ENCODE measurements around the gene PIGK. TPM values are rescaled to one million over a fixed set of nuclear protein-coding genes. Genes with fewer than 3 reads are reported as not detected.

Gene PIGK
- total RNA-seq, 1 donor from 2014 or later, result 15.3 TPM

DNA sequence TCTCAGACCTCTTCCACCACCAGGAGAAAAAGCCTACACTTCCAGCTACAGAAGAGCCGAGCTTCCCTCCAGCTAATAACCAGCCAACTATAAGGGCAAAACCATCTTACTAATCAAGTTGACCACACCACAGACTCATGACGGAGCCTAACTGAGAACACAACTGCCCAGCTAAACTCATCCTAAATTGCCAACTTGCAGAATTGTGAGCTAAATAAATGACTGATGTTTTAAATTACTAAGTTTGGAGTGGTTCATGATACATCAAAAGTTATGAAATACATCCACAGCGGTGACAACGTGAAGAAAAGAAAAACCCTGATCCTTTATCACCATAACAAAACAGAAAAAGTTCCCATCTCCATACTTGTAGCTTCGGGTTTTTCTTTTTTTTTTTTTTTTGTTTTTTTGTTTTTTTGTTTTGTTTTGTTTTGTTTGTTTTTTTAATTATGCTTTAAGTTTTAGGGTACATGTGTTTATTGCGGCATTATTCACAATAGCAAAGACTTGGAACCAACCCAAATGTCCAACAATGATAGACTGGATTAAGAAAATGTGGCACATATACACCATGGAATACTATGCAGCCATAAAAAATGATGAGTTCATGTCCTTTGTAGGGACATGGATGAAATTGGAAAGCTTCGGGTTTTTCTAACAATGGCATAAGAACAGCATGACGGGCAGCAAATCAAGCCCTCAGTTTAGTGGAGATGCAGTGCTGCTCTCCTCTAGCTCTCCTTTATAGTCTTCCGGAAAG, 122.6 kb downstream of the PIGK start:
- Mint-ChIP-seq H3K36me3 (ENCODE audit: unreplicated experiment) (no peaks in the 10 kb centered on the region), H3K27me3 (ENCODE audit: unreplicated experiment) (peaks cover 1% of the 10 kb centered on the region), H3K4me1 (ENCODE audit: low read depth, unreplicated experiment) (no peaks in the 10 kb centered on the region), H3K27ac (ENCODE audit: unreplicated experiment) (no peak overlapping the region), H3K9me3 (ENCODE audit: unreplicated experiment) (peaks cover 1% of the 10 kb centered on the region), H3K4me3 (ENCODE audit: unreplicated experiment) (no peak overlapping the region)
- no peak for DNase-seq
- TF ChIP-seq, protein P1, sequence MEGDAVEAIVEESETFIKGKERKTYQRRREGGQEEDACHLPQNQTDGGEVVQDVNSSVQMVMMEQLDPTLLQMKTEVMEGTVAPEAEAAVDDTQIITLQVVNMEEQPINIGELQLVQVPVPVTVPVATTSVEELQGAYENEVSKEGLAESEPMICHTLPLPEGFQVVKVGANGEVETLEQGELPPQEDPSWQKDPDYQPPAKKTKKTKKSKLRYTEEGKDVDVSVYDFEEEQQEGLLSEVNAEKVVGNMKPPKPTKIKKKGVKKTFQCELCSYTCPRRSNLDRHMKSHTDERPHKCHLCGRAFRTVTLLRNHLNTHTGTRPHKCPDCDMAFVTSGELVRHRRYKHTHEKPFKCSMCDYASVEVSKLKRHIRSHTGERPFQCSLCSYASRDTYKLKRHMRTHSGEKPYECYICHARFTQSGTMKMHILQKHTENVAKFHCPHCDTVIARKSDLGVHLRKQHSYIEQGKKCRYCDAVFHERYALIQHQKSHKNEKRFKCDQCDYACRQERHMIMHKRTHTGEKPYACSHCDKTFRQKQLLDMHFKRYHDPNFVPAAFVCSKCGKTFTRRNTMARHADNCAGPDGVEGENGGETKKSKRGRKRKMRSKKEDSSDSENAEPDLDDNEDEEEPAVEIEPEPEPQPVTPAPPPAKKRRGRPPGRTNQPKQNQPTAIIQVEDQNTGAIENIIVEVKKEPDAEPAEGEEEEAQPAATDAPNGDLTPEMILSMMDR (IDR thresholded peaks at IDR 0.05; ENCODE audit: partially characterized antibody, unreplicated experiment), result no peak

DNA sequence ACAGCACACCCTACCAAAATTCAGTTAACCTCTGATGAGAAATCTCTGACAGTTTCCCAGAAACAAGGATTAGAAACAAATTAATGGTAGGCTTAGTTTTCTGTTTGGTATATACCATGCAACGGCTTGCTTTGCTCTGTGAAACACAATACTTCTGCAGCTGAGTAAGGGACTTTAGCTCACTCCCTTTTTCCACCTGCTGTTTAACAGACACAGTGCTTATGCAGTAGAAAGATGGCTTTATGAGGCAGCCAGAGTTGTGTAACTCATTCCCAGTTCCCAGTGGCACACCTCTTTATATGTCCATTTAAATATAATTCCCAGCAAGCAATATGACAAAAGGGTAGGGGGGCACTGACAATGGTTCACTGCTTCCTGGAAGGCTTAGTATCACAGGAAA, 124.0 kb downstream of the PIGK start:
- no peaks in the 10 kb centered on the region for H3K9me3 Mint-ChIP-seq (ENCODE audit: unreplicated experiment)
- no peaks in the 10 kb centered on the region for H3K4me1 Mint-ChIP-seq (ENCODE audit: low read depth, unreplicated experiment)
- peaks cover 1% of the 10 kb centered on the region for H3K27me3 Mint-ChIP-seq (ENCODE audit: unreplicated experiment)
- TF ChIP-seq, protein P1 (IDR thresholded peaks at IDR 0.05; ENCODE audit: partially characterized antibody, unreplicated experiment), result no peak
- H3K27ac Mint-ChIP-seq (ENCODE audit: unreplicated experiment), result no peak overlapping the region
- no peak overlapping the region for H3K4me3 Mint-ChIP-seq (ENCODE audit: unreplicated experiment)
- DNase-seq, result no peak
- H3K36me3 Mint-ChIP-seq (ENCODE audit: unreplicated experiment), result no peaks in the 10 kb centered on the region

DNA sequence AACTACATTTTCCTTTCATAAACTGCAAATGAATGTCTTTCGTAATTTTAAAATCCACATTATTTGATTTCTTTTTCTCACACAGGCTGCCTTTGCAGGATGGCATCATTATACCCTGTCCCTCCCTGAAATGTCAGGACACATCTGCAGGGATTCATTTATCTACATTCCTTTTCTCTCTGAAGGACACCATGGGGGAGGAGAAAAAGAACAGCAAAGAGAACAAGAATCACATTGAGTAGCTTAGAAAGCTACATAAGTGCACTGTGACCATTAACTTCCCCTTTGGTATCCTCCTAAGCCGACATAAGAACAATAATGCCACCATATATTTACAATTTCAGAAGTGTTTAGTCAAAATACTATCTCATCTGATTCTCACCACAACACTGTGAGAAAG, 129.5 kb downstream of the PIGK start:
- TF ChIP-seq, protein P1 (IDR thresholded peaks at IDR 0.05; ENCODE audit: partially characterized antibody, unreplicated experiment), result no peak
- DNase-seq, result no peak
- Mint-ChIP-seq H3K4me3 (ENCODE audit: unreplicated experiment) (no peak overlapping the region), H3K27ac (ENCODE audit: unreplicated experiment) (no peak overlapping the region), H3K4me1 (ENCODE audit: low read depth, unreplicated experiment) (peaks cover 3% of the 10 kb centered on the region), H3K9me3 (ENCODE audit: unreplicated experiment) (peaks cover 1% of the 10 kb centered on the region), H3K27me3 (ENCODE audit: unreplicated experiment) (no peaks in the 10 kb centered on the region), H3K36me3 (ENCODE audit: unreplicated experiment) (no peaks in the 10 kb centered on the region)

DNA sequence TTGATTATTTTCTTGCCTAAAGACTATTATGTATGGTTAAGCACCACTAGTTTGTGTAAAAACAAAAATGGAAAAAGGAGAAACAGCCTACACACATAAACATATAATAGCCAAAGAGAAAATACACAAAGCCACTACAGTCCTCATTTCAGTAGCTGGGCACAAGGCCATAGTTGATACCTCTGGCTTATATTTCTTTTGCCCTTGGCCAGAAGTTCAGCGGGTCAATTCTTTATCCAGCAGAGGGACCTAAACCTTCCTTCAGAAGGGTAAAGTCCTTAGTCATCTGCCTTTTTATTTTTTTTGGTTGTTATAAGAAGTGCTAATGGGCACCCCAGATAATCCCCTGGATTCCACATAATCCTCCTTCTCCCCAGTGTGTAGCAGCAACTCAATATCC, 134.1 kb downstream of the PIGK start:
- Mint-ChIP-seq H3K36me3 (ENCODE audit: unreplicated experiment) (peaks cover 5% of the 10 kb centered on the region), H3K27ac (ENCODE audit: unreplicated experiment) (no peak overlapping the region), H3K9me3 (ENCODE audit: unreplicated experiment) (peaks cover 3% of the 10 kb centered on the region), H3K4me3 (ENCODE audit: unreplicated experiment) (no peak overlapping the region), H3K27me3 (ENCODE audit: unreplicated experiment) (no peaks in the 10 kb centered on the region), H3K4me1 (ENCODE audit: low read depth, unreplicated experiment) (peaks cover 3% of the 10 kb centered on the region)
- TF ChIP-seq, protein P1 (IDR thresholded peaks at IDR 0.05; ENCODE audit: partially characterized antibody, unreplicated experiment), result no peak
- no peak for DNase-seq

DNA sequence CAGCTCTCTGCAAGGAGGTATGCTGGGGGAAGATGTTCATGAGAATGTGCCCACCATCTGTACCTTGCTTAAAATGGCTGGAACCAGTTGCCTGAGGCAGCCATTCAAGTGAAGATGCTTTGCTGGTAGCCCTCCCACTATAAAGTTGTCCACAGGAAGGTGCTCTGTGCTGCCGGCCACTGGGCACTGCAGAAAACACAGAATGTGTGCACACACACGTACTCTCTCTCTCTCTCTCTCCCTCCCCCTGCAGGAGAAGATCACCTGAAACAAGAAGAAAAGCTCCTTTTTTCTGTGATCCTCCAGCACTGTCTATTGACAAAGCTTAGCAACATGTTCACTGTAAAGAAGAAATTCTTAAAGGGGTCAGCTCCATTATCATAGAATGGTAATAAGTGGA, 134.8 kb downstream of the PIGK start:
- peaks cover 3% of the 10 kb centered on the region for H3K4me1 Mint-ChIP-seq (ENCODE audit: low read depth, unreplicated experiment)
- no peak overlapping the region for H3K27ac Mint-ChIP-seq (ENCODE audit: unreplicated experiment)
- no peaks in the 10 kb centered on the region for H3K27me3 Mint-ChIP-seq (ENCODE audit: unreplicated experiment)
- TF ChIP-seq, protein P1 (IDR thresholded peaks at IDR 0.05; ENCODE audit: partially characterized antibody, unreplicated experiment), result no peak
- no peak for DNase-seq
- H3K9me3 Mint-ChIP-seq (ENCODE audit: unreplicated experiment), result peaks cover 3% of the 10 kb centered on the region
- H3K36me3 Mint-ChIP-seq (ENCODE audit: unreplicated experiment), result peaks cover 5% of the 10 kb centered on the region
- no peak overlapping the region for H3K4me3 Mint-ChIP-seq (ENCODE audit: unreplicated experiment)
